B cell (primary cell): ENCODE data around the gene PTPRM. TPM values are rescaled to one million over a fixed set of nuclear protein-coding genes. Genes with fewer than 3 reads are reported as not detected.

ENCODE experiments used
- ATAC-seq: fragments of 200-7000 bp; cut with Tn5 transposase; one replicate; pipeline ENCODE4 v1.10.0; 2021; ENCODE audit warnings: low read depth, mild to moderate bottlenecking, moderate number of reproducible peaks, moderate library complexity
- CTCF ChIA-PET: fragments of 350-600 bp; sonication (Branson Sonifier 250); formaldehyde crosslinking; loops from one replicate; lab custom pipeline; 2021; ENCODE audit warnings: antibody characterized with exemption, inconsistent platforms; lab: Charles Lee
- POLR2A ChIA-PET: fragments of 350-600 bp; sonication (Branson Sonifier 250); formaldehyde crosslinking; loops from one replicate; lab custom pipeline; 2021; ENCODE audit warnings: antibody characterized with exemption; lab: Charles Lee
- DNase-seq: peaks from one replicate; pipeline ENCODE4 v3.0.0; 2013
- H2AFZ ChIP-seq: 2 replicates; pipeline ENCODE4 v1.6.1; 2012; ENCODE audit warnings: mild to moderate bottlenecking, low read depth, low read length; ENCODE audit not compliant: insufficient read depth, poor library complexity, severe bottlenecking
- H3K27ac ChIP-seq, 2 donors: 1 replicate in 1 of 2; 2 replicates in 1 of 2; pipeline ENCODE4 v1.5.1; 2012 to 2013; ENCODE audit warnings: low read length in 2 of 2, mild to moderate bottlenecking in 2 of 2, moderate library complexity in 1 of 2
- H3K27me3 ChIP-seq, 4 experiments: fragments of 200-600 bp in 1 of 4; sonication (generic) in 1 of 4; replicated peaks in 1 of 4; 1 replicate in 2 of 4; 2 replicates in 2 of 4; pipeline versions ENCODE4 v1.6.1 to v1.7.0; 2013 to 2016; ENCODE audit warnings: low read length in 3 of 4, mild to moderate bottlenecking in 2 of 4, mixed read lengths in 1 of 4, moderate library complexity in 1 of 4; ENCODE audit not compliant: insufficient read depth in 4 of 4, control insufficient read depth in 3 of 4; ENCODE audit errors: control extremely low read depth in 1 of 4
- H3K36me3 ChIP-seq, 2 experiments: replicated peaks in 1 of 2; 1 replicate in 1 of 2; 2 replicates in 1 of 2; pipeline versions ENCODE4 v1.6.1 to v1.7.1; 2013; ENCODE audit warnings: low read length in 1 of 2; ENCODE audit not compliant: insufficient read depth in 2 of 2, control insufficient read depth in 1 of 2; ENCODE audit errors: control extremely low read depth in 1 of 2, extremely low read depth in 1 of 2
- H3K4me1 ChIP-seq, 2 donors: fragments of 200-600 bp in 1 of 2; sonication (generic) in 1 of 2; 1 replicate in 1 of 2; 2 replicates in 1 of 2; pipeline versions ENCODE4 v1.5.1 to v1.6.1; 2013 to 2017; ENCODE audit warnings: low read length in 2 of 2; ENCODE audit not compliant: control insufficient read depth in 2 of 2, insufficient read depth in 2 of 2
- H3K4me2 ChIP-seq: replicated peaks from 2 replicates; pipeline ENCODE3; 2012; ENCODE audit warnings: mild to moderate bottlenecking, low read depth, low read length; ENCODE audit not compliant: poor library complexity, severe bottlenecking
- H3K4me3 ChIP-seq, 5 experiments: fragments of 200-600 bp in 1 of 5; sonication (generic) in 1 of 5; 1 replicate in 3 of 5; 2 replicates in 2 of 5; pipeline versions ENCODE4 v1.5.1 to v1.7.0; 2011 to 2016; ENCODE audit warnings: low read length in 4 of 5, mild to moderate bottlenecking in 4 of 5, low read depth in 2 of 5, control low read depth in 1 of 5, moderate library complexity in 1 of 5; ENCODE audit not compliant: insufficient read depth in 1 of 5; ENCODE audit errors: control extremely low read depth in 1 of 5, extremely low read depth in 1 of 5
- H3K79me2 ChIP-seq: fragments of 200-600 bp; sonication (generic); one replicate; pipeline ENCODE4 v1.6.0; 2016; ENCODE audit warnings: low read length; ENCODE audit not compliant: control insufficient read depth, insufficient read depth
- H3K9ac ChIP-seq: fragments of 200-600 bp; sonication (generic); 2 replicates; pipeline ENCODE4 v1.6.1; 2017; ENCODE audit warnings: mild to moderate bottlenecking, low read length, moderate library complexity
- H3K9me3 ChIP-seq, 3 donors: one replicate each; pipeline versions ENCODE4 v1.6.1 to v1.7.1; 2013; ENCODE audit warnings: low read length in 2 of 3; ENCODE audit not compliant: control insufficient read depth in 2 of 3, insufficient read depth in 1 of 3; ENCODE audit errors: control extremely low read depth in 1 of 3
- H4K20me1 ChIP-seq: 2 replicates; pipeline ENCODE4 v1.6.0; 2012; ENCODE audit warnings: mild to moderate bottlenecking, low read length; ENCODE audit not compliant: insufficient read depth, control insufficient read depth, poor library complexity, severe bottlenecking
- H3K27ac Mint-ChIP-seq: one replicate; pipeline ENCODE4 v1.8.0; 2021; ENCODE audit warnings: mixed read lengths
- H3K27me3 Mint-ChIP-seq: one replicate; pipeline ENCODE4 v1.8.0; 2021; ENCODE audit warnings: mixed read lengths
- H3K4me1 Mint-ChIP-seq: one replicate; pipeline ENCODE4 v1.8.0; 2021; ENCODE audit warnings: mixed read lengths
- H3K4me3 Mint-ChIP-seq: one replicate; pipeline ENCODE4 v1.8.0; 2021; ENCODE audit warnings: mixed read lengths
- H3K9me3 Mint-ChIP-seq: one replicate; pipeline ENCODE4 v1.8.0; 2022; ENCODE audit warnings: mixed read lengths; ENCODE audit not compliant: insufficient read depth
- CTCF ChIP-seq: fragments of 200-600 bp; IDR thresholded peaks from one replicate; pipeline ENCODE4 v1.8.0; 2022; ENCODE audit warnings: antibody characterized with exemption, mild to moderate bottlenecking
- EZH2 ChIP-seq: IDR thresholded peaks from 2 replicates; pipeline ENCODE4 v1.6.1; 2012; ENCODE audit warnings: borderline replicate concordance, low read depth, mild to moderate bottlenecking, moderate library complexity, low read length; ENCODE audit not compliant: insufficient read depth, poor library complexity, severe bottlenecking
- WGBS: methylation state at CpG from one replicate; pipeline ENCODE4 v1.1.5; 2013; ENCODE audit warnings: missing lambda C conversion rate; ENCODE audit not compliant: insufficient coverage; 5-methylcytosine and 5-hydroxymethylcytosine counted together
- intact Hi-C: fragments of 100-400 bp; cut with micrococcal nuclease; formaldehyde crosslinking; loops from one replicate; pipeline ENCODE4 v1.10.0; 2022
- polyA plus RNA-seq: library from polyadenylated mRNA; depleted of rRNA; stranded (reverse); fragments of >200 nt; gene quantifications from 2 replicates; pipeline ENCODE4 v1.2.3, GENCODE V29; 2012
- total RNA-seq, 2 donors: library from RNA; stranded (reverse); fragments of 120-200 nt in 1 of 2; gene quantifications; 1 replicate in 1 of 2; 2 replicates in 1 of 2; pipeline versions ENCODE4 v1.2.3 to v1.2.4, GENCODE V29; 2013 to 2022

Gene PTPRM
- total and polyA plus RNA-seq, 2 donors (not counting 1 experiment from before 2014, with no cell fraction given) = 0.20 to 0.89 TPM

- Histone ChIP-seq H3K9me3 (peaks cover 0 to 3% (median 1%) of the 10 kb centered on the region in 3 donors), H3K4me2 (no peak overlapping the region), H4K20me1 (no peaks in the 10 kb centered on the region), H2AFZ (no peak overlapping the region), H3K9ac (no peak overlapping the region), H3K4me3 (no peak overlapping the region), H3K4me1 (no peaks in the 10 kb centered on the region), H3K79me2 (no peaks in the 10 kb centered on the region), H3K27ac (no peak overlapping the region), H3K36me3 (no peaks in the 10 kb centered on the region), H3K27me3 (no peaks in the 10 kb centered on the region)
- ChIA-PET POLR2A (no interaction called here), CTCF (no interaction called here)
- DNase-seq (no peak), ATAC-seq (no peak)
- H3K9me3 Mint-ChIP-seq = peaks cover 2% of the 10 kb centered on the region
- intact Hi-C loops = no loop called here
- no peaks in the 10 kb centered on the region for H3K27me3 Mint-ChIP-seq
- no peak overlapping the region for H3K4me3 Mint-ChIP-seq
- TF ChIP-seq CTCF (no peak), EZH2 (no peak)
- H3K27ac Mint-ChIP-seq = no peak overlapping the region
- no peaks in the 10 kb centered on the region for H3K4me1 Mint-ChIP-seq
- WGBS = 95% methylated on average over 6 of the region's 7 CpGs
Observed at GRCh38 chr18:8188184-8188583, 621.1 kb downstream of the PTPRM start.

- Mint-ChIP-seq H3K4me3 (no peak overlapping the region), H3K27me3 (no peaks in the 10 kb centered on the region), H3K9me3 (peaks cover 2% of the 10 kb centered on the region), H3K4me1 (no peaks in the 10 kb centered on the region), H3K27ac (no peak overlapping the region)
- TF ChIP-seq EZH2 = no peak
- TF ChIP-seq CTCF = no peak
- H3K9me3 ChIP-seq = peaks cover 0 to 3% (median 0%) of the 10 kb centered on the region in 3 donors
- H3K79me2 ChIP-seq = no peaks in the 10 kb centered on the region
- ATAC-seq (no peak), DNase-seq (no peak)
- H3K4me1 ChIP-seq = no peaks in the 10 kb centered on the region
- H3K9ac ChIP-seq = no peak overlapping the region
- intact Hi-C loops = no loop called here
- 100% methylated on average over 3 of the region's 3 CpGs for WGBS
- H3K27ac ChIP-seq = no peak overlapping the region
- POLR2A ChIA-PET = no interaction called here
- no peaks in the 10 kb centered on the region for H4K20me1 ChIP-seq
- no peaks in the 10 kb centered on the region for H3K36me3 ChIP-seq
- CTCF ChIA-PET = no interaction called here
- H3K4me3 ChIP-seq = no peak overlapping the region
- H3K27me3 ChIP-seq = no peaks in the 10 kb centered on the region
- H3K4me2 ChIP-seq = no peak overlapping the region
- no peak overlapping the region for H2AFZ ChIP-seq
Observed at GRCh38 chr18:8190980-8191379, 623.9 kb downstream of the PTPRM start.
